GM19099 (cell line): ENCODE results near the gene RHBDD2.

Experiments
- POLR2A ChIP-seq: IDR thresholded peaks from 3 replicates; pipeline ENCODE4 v1.6.1; 2011; ENCODE audit warnings: low read depth; ENCODE audit not compliant: insufficient read length; ENCODE audit errors: extremely low read depth

The RHBDD2 gene

DNA sequence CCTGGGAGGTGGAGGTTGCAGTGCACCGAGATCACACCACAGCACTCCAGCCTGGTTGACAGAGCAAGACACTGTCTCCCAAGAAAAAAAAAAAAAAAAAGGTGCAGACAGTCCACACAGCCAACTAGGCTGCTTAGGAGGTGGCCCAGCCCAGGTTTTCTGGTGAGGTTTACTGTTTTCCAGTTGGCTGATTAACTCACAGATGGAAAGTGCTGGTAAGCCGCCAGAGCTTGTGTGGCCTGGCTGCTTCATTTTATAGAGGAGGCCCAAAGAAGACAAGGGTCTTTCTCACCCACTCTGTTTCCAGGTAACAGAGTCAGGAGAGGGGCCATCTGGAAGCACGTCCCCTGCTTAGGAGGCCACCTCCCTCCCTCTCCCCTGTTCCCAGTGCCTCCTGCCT lies 6.2 kb downstream of the RHBDD2 start:
- TF ChIP-seq POLR2A = no peak

- no peak for TF ChIP-seq POLR2A
These were observed 9.0 kb downstream of the RHBDD2 start for GRCh38 chr7:75887669-75888369.

- no peak for TF ChIP-seq POLR2A
These were observed 9.8 kb downstream of the RHBDD2 start for GRCh38 chr7:75888464-75889222.

DNA sequence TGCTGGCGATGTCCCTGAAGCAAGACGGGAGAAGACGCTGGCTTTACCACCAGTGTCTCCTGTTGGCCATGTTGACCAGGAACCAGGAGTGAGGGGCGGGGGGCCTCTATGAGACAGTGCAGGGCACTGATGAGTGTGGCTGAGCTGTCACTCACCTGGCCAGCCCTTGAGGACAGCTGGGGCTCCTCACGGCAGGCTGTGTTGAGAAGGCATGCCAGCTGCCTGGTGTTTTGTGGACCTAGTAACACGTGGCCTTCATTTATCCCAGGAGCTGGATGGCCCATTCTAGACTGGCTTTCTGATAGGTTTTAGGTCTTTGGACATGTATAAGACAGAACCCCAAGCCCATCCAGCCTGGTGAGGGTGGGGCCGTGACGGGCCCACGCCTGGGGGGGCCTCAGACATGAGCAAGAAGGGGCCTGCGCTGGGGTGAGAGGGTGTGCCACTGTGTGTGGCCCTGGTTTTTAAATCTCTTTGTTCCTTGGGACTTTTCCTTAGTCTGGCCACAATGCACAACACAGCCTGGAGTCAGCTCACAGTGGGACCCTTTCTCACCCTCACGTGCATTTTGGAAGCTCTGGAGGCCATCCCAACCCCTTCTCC lies 10.5 kb downstream of the RHBDD2 start:
- TF ChIP-seq POLR2A = no peak

DNA sequence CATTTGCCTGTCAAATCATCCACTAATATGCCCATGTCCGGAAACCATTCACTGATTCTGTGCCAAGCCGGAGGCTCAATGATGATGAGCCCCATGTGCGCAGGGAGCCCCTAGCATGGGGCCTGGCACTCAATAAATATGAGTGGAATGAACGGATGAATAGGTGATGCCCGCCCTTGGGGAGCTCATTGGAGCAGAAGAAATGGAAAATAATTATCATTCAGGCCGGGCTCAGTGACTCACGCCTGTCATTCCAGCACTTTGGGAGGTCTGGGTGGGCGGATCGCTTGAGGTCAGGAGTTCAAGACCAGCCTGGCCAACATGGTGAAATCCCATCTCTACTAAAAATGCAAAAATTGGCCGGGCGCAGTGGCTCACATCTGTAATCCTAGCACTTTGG lies 11.0 kb downstream of the RHBDD2 start:
- no peak for TF ChIP-seq POLR2A

- no peak for TF ChIP-seq POLR2A
These were observed 13.1 kb downstream of the RHBDD2 start for GRCh38 chr7:75891815-75892411.

- TF ChIP-seq POLR2A = no peak
These were observed 13.9 kb downstream of the RHBDD2 start for GRCh38 chr7:75892634-75893272.

DNA sequence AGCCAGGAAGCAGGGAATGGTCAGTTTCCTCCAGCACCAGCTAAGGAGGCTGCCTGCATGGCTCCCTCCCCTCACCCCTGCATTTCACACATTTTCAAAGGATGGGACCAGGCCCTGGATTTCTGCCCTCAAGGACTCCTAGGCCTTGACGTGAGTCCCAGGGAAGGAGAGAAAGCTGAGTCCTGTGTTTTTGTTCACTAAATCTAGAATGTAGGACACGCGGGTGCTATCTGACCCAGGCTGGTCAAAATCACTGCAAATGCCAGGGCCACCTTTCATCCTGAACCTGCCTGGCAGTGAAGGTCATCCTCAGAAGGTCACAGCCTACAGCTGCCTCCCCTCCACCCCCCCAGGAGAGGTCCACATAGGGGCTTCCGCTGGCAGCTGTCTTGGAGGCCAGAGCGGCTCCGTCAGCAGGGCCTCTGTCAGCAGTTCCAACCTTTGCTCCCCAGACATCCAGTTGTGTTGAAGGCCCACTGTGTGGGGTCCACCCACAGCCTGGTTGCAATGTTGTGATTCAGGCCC lies 18.0 kb downstream of the RHBDD2 start:
- no peak for TF ChIP-seq POLR2A

DNA sequence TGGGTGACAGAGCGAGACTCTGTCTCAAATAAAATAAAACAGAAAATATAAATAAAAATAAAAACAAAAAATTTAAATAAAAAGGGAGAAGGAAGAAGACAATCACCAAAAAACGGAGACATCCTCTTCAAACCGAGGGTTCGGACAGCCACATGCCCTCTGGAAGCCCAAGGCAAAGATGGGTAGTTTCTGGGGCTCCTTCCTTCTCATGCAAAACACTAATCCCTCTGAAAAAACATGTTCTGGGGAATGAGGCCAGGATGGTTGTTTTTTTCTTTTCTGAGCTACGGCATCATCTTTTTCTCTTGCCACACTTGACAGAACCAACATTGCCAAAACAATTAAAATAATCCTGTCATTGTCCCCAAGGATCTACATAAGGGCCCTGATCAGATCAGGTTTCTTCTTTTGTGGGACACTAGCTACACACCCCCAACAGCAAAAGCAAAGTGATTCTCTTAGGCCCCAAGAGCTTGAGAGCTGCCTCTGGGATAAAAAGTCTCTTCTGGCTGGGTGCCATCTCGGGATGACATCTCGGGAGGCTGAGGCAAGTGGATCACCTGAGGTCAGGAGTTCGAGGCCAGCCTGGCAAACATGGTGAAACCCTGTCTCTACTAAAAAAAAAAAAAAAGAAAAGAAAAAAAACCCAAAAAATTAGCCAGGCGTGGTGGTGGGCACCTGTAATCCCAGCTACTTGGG lies 21.9 kb downstream of the RHBDD2 start:
- TF ChIP-seq POLR2A = no peak

- TF ChIP-seq POLR2A = no peak
These were observed 27.2 kb downstream of the RHBDD2 start for GRCh38 chr7:75905785-75906604.

GRCh38 chr7:75906991-75907667 lies 28.3 kb downstream of the RHBDD2 start:
- no peak for TF ChIP-seq POLR2A

DNA sequence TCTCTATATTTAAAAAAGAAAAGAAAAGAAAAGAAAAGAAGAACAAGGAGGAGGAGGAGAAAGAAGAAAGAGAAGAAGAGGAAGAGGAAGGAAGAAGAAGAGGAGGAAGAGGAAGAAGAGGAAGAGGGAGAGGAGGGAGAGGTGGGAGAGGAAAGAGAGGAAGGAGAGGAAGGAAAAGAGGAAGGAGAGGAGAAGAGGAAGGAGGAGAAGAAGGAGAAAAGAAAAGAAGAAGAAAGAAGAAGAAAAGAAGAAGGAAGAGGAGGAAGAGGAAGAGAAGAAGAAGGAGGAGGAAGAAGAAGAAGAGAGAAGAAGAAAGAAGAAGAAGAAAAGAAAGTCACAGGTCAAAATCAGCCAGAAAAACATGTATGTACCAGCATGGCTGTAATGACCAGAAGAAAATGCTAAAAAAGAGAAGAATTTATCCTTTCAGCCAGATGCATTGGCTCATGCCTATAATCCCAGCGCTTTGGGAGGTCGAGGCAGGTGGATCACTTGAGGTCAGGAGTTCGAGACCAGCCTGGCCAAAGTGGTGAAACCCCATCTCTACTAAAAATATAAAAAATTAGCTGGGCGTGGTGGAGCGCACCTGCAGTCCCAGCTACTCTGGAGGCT lies 30.8 kb downstream of the RHBDD2 start:
- TF ChIP-seq POLR2A = no peak

DNA sequence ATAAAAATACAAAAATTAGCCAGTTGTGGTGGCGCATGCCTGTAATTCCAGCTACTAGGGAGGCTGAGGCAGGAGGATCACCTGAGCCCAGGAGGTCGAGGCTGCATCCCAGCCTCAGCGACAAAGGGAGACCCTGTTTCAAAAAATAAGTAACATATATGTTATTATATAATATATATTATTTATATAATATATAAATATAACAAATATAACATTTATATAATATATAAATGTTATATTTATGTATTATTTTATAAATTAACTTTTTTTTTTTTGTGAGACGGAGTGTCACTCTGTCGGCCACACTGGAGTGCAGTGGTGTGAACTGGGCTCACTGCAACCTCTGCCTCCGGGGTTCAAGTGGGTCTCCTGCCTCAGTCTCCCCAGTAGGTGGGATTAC lies 34.6 kb downstream of the RHBDD2 start:
- no peak for TF ChIP-seq POLR2A

GRCh38 chr7:75914169-75914654 lies 35.4 kb downstream of the RHBDD2 start:
- no peak for TF ChIP-seq POLR2A
